K562 (cell line): Measurements from ENCODE around the gene CRELD2.

ENCODE experiments used
- CBX5 ChIP-seq: IDR thresholded peaks from 2 replicates; pipeline ENCODE4 v1.6.1; 2014; ENCODE audit warnings: low read depth, borderline replicate concordance
- FOXM1 ChIP-seq, 2 experiments: fragments of 450-650 bp in 1 of 2; sonication (generic) in 1 of 2; formaldehyde crosslinking in 1 of 2; IDR thresholded peaks; 2 replicates each; pipeline versions ENCODE4 v1.6.1 to v1.9.0; 2017 to 2022; ENCODE audit warnings: low read depth in 2 of 2, mild to moderate bottlenecking in 2 of 2, missing genetic modification reagents in 1 of 2, moderate library complexity in 1 of 2
- KDM1A ChIP-seq, 2 experiments: fragments of 450-650 bp; IDR thresholded peaks; 2 replicates each; pipeline ENCODE4 v1.6.1; 2016; ENCODE audit warnings: mild to moderate bottlenecking in 2 of 2
- RNF2 ChIP-seq: sonication (generic); IDR thresholded peaks from 2 replicates; pipeline ENCODE4 v1.6.1; 2016
- ZBTB26 ChIP-seq: fragments of 450-650 bp; formaldehyde crosslinking; IDR thresholded peaks from 2 replicates; pipeline ENCODE4 v1.4.0; 2022; ENCODE audit warnings: missing genetic modification characterization
- ZNF561 ChIP-seq: fragments of 450-650 bp; formaldehyde crosslinking; conservative IDR thresholded peaks from 2 replicates; pipeline ENCODE4 v1.4.0; 2020; ENCODE audit warnings: mild to moderate bottlenecking, moderate library complexity
- TF ChIP-seq, protein P1 (sequence below), 3 experiments: IDR thresholded peaks in 2 of 3; conservative IDR thresholded peaks in 1 of 3; 2 replicates each; pipeline ENCODE4 v1.5.1; 2011 to 2012; ENCODE audit warnings: low read length in 3 of 3, mild to moderate bottlenecking in 3 of 3, control low read depth in 2 of 3, improper control_type of control experiment in 1 of 3, inconsistent platforms in 1 of 3, low read depth in 1 of 3, mixed read lengths in 1 of 3, moderate library complexity in 1 of 3; ENCODE audit not compliant: insufficient read depth in 2 of 3
- TF ChIP-seq, protein P2 (sequence below), 2 experiments: fragments of 250-450 bp in 1 of 2; fragments of 450-650 bp in 1 of 2; sonication (Bioruptor Pico) in 1 of 2; IDR thresholded peaks; 2 replicates each; pipeline versions ENCODE4 v1.6.1 to v1.8.0; 2016 to 2021; ENCODE audit warnings: mild to moderate bottlenecking in 2 of 2, moderate library complexity in 2 of 2, missing compliant biosample characterization in 1 of 2, missing genetic modification characterization in 1 of 2

GRCh38 chr22:49951000-49951677 lies 32.7 kb downstream of the CRELD2 start:
- TF ChIP-seq ZBTB26 (CRISPR knock-in tag) = no peak
- TF ChIP-seq, protein P1, sequence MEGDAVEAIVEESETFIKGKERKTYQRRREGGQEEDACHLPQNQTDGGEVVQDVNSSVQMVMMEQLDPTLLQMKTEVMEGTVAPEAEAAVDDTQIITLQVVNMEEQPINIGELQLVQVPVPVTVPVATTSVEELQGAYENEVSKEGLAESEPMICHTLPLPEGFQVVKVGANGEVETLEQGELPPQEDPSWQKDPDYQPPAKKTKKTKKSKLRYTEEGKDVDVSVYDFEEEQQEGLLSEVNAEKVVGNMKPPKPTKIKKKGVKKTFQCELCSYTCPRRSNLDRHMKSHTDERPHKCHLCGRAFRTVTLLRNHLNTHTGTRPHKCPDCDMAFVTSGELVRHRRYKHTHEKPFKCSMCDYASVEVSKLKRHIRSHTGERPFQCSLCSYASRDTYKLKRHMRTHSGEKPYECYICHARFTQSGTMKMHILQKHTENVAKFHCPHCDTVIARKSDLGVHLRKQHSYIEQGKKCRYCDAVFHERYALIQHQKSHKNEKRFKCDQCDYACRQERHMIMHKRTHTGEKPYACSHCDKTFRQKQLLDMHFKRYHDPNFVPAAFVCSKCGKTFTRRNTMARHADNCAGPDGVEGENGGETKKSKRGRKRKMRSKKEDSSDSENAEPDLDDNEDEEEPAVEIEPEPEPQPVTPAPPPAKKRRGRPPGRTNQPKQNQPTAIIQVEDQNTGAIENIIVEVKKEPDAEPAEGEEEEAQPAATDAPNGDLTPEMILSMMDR (IDR thresholded peaks at IDR 0.05 in 2 of 3, conservative IDR thresholded peaks at IDR 0.05 in 1 of 3; ENCODE audit: insufficient read depth in 2 of 3, low read depth in 1 of 3, low read length in 3 of 3) = no peak
- TF ChIP-seq KDM1A (IDR thresholded peaks at IDR 0.05) = no peak
- TF ChIP-seq ZNF561 = no peak
- TF ChIP-seq FOXM1 (IDR thresholded peaks at IDR 0.05; ENCODE audit: low read depth) = no peak
- no peak for TF ChIP-seq FOXM1 (CRISPR knock-in tag; IDR thresholded peaks at IDR 0.05; ENCODE audit: low read depth)
- TF ChIP-seq, protein P2, sequence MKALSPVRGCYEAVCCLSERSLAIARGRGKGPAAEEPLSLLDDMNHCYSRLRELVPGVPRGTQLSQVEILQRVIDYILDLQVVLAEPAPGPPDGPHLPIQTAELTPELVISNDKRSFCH (CRISPR knock-in tag; IDR thresholded peaks at IDR 0.05) = no peak
- TF ChIP-seq, protein P2 (tag; IDR thresholded peaks at IDR 0.05) = no peak
- TF ChIP-seq RNF2 = no peak
- TF ChIP-seq CBX5 = no peak
